Cerebellar cortex (tissue), 1 donor: ENCODE measurements around the gene IVL.

Experiments used
- DNase-seq: peaks from one replicate; pipeline ENCODE4 v3.0.0-alpha.2; 2015; ENCODE audit warnings: low spot score

IVL gene

GRCh38 chr1:152946651-152947256 is 38.4 kb downstream of the IVL start, which contains the start of gene SPRR5:
TSS of gene SPRR5 (plus strand) at chr1:152947206. CDS start at chr1:152948555, 1,349 bp downstream.
- no peak for DNase-seq

- DNase-seq = no peak
Measured at GRCh38 chr1:152951711-152952110, 43.4 kb downstream of the IVL start.

DNA sequence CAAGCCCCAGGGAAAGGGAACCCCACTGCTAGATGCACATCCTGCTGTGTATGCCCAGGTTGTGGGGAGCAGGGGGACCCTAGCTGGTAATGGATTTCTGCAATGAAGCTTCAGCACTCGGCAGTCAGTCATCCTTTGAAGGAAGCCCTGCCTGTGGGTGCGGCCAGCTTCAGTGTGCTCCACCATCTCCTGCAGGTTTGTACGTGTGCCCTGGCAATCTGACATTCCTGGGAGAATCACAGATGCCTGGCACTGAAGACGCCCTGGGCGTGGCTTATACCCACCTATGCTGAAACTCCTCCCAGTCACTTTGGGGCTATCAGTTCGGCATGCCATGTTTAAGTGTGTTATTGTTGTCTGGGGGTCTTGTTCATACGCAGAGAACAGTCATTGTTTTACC is 45.4 kb downstream of the IVL start:
- no peak for DNase-seq

GRCh38 chr1:152954436-152954835 is 46.1 kb downstream of the IVL start:
- no peak for DNase-seq

GRCh38 chr1:152957561-152957960 is 49.2 kb downstream of the IVL start:
- no peak for DNase-seq

DNA sequence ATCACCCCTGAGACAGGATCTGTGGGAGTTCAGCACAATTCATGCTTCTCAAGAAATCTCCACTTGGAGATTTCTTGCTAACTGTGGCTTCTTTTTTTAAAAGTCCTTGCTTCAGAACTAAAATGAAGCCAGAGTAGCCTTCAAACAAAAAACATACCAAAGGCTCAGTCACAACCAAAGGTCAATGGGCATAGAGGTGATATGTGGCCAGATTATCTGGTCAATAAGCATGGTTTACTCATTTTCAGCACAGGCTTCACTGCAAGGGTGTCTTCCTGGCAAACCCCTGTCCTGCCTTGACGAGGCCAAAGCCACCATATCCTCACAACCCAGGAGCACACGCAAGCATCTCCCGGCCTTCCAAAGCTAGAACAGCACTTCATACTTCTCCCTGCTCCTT is 50.9 kb downstream of the IVL start:
- no peak for DNase-seq

DNA sequence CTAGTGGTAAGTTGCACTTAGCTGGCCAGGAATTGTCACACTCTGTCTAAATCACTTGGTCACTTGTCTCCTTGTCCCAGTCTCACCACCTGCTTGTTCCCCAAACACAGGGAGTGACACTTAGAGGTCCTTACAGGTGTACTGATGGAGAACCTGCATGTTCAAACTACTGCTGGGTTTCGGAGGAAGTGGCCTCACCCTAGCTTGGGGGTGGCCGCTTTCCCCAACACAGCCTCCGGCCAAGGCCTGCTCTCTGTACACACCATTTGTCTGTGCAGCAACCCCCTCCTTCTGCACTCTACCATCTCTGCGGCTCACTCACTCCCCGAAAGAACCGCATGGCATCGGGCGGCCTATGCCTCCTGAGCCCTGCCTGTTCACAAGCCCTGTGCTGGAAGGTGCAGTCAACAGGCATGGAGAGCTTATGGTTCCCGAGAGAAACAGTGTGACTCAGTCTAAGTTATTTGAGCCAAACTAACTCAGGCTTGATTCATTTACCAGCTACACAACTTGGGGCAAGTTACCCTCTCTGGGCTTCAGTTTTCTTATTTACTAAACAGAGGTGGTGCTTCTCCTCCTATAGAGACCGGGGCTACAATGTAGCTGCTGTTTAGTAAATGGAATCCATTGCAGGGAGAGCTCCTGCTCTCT is 51.6 kb downstream of the IVL start:
- no peak for DNase-seq

- no peak for DNase-seq
Measured at GRCh38 chr1:152960452-152961044, 52.2 kb downstream of the IVL start.
